HEK293 (cell line): ENCODE data around the gene CEP89.

Source experiments
- CTCF ChIA-PET: fragments of 350-600 bp; formaldehyde crosslinking; extraction: SDS; loops from one replicate; lab custom pipeline; 2021; ENCODE audit warnings: antibody characterized with exemption; lab: Yijun Ruan, JAX
- POLR2A ChIA-PET: fragments of 300-600 bp; formaldehyde crosslinking; extraction: SDS; loops from one replicate; lab custom pipeline; 2020; ENCODE audit warnings: antibody characterized with exemption, inconsistent platforms; lab: Yijun Ruan, JAX
- H3K27ac ChIP-seq: fragments of 200-500 bp; sonication (Bioruptor generic); 2 replicates; pipeline ENCODE4 v1.5.1; 2014; ENCODE audit warnings: low read depth, low read length, control low read depth, inconsistent platforms; ENCODE audit errors: extremely low read depth
- H3K36me3 ChIP-seq, 2 experiments: fragments of 200-500 bp in 1 of 2; sonication (Bioruptor generic) in 1 of 2; 1 replicate in 1 of 2; 2 replicates in 1 of 2; pipeline ENCODE4 v1.5.1; 2014 to 2017; ENCODE audit warnings: inconsistent platforms in 2 of 2, low read length in 2 of 2; ENCODE audit not compliant: control insufficient read depth in 2 of 2, insufficient read depth in 1 of 2
- H3K4me1 ChIP-seq: fragments of 200-500 bp; sonication (Bioruptor generic); 2 replicates; pipeline ENCODE4 v1.5.1; 2014; ENCODE audit warnings: mild to moderate bottlenecking, low read length, inconsistent platforms; ENCODE audit not compliant: control insufficient read depth, insufficient read depth
- H3K4me3 ChIP-seq: 2 replicates; pipeline ENCODE4 v1.5.1; 2011; ENCODE audit warnings: low read depth, mild to moderate bottlenecking, control low read depth, low read length, moderate library complexity
- H3K9me3 ChIP-seq: fragments of 200-500 bp; sonication (Bioruptor generic); 2 replicates; pipeline ENCODE4 v1.5.1; 2014; ENCODE audit warnings: low read depth, low read length, inconsistent platforms; ENCODE audit not compliant: control insufficient read depth, insufficient read depth
- SCRT2 ChIP-seq: fragments of 450-650 bp; formaldehyde crosslinking; IDR thresholded peaks from 2 replicates; pipeline ENCODE4 v1.5.1; 2016; ENCODE audit warnings: missing biosample characterization, missing genetic modification characterization
- SP2 ChIP-seq: fragments of 450-650 bp; formaldehyde crosslinking; IDR thresholded peaks from 2 replicates; pipeline ENCODE4 v1.5.1; 2016; ENCODE audit warnings: missing biosample characterization, missing genetic modification characterization
- YY2 ChIP-seq: fragments of 450-650 bp; formaldehyde crosslinking; IDR thresholded peaks from 2 replicates; pipeline ENCODE4 v1.5.1; 2016; ENCODE audit warnings: missing biosample characterization, missing genetic modification characterization
- ZBTB48 ChIP-seq: fragments of 450-650 bp; formaldehyde crosslinking; IDR thresholded peaks from 2 replicates; pipeline ENCODE4 v1.5.1; 2016; ENCODE audit warnings: missing biosample characterization, missing genetic modification characterization
- ZNF341 ChIP-seq: fragments of 450-650 bp; formaldehyde crosslinking; IDR thresholded peaks from 2 replicates; pipeline ENCODE4; 2016; ENCODE audit warnings: low read depth, missing biosample characterization, missing genetic modification characterization
- ZNF404 ChIP-seq: fragments of 450-650 bp; formaldehyde crosslinking; IDR thresholded peaks from 2 replicates; pipeline ENCODE4 v1.5.1; 2017; ENCODE audit warnings: missing biosample characterization, missing genetic modification characterization
- ZNF561 ChIP-seq: fragments of 450-650 bp; IDR thresholded peaks from 2 replicates; pipeline ENCODE4 v1.5.1; 2018; ENCODE audit warnings: missing biosample characterization, missing genetic modification characterization, borderline replicate concordance
- ZNF670 ChIP-seq: fragments of 450-650 bp; formaldehyde crosslinking; IDR thresholded peaks from 2 replicates; pipeline ENCODE4 v1.5.1; 2016; ENCODE audit warnings: missing biosample characterization, missing genetic modification characterization, low read depth
- ZNF768 ChIP-seq: fragments of 450-650 bp; formaldehyde crosslinking; IDR thresholded peaks from 2 replicates; pipeline ENCODE4 v1.5.1; 2018; ENCODE audit warnings: missing biosample characterization, mild to moderate bottlenecking, missing genetic modification characterization
- TF ChIP-seq, protein P1 (sequence below): fragments of 450-650 bp; formaldehyde crosslinking; conservative IDR thresholded peaks from 2 replicates; pipeline ENCODE4 v1.5.1; 2016; ENCODE audit warnings: low read depth, missing biosample characterization, missing genetic modification characterization
- TF ChIP-seq, protein P2 (sequence below): fragments of 450-650 bp; formaldehyde crosslinking; IDR thresholded peaks from 2 replicates; pipeline ENCODE4 v1.5.1; 2016; ENCODE audit warnings: missing biosample characterization, missing genetic modification characterization
- TF ChIP-seq, protein P3 (sequence below): fragments of 450-650 bp; formaldehyde crosslinking; IDR thresholded peaks from 2 replicates; pipeline ENCODE4 v1.5.1; 2016; ENCODE audit warnings: missing biosample characterization, missing genetic modification characterization, borderline replicate concordance
- TF ChIP-seq, protein P4 (sequence below): fragments of 450-650 bp; formaldehyde crosslinking; IDR thresholded peaks from 2 replicates; pipeline ENCODE4 v1.5.1; 2016; ENCODE audit warnings: missing biosample characterization, missing genetic modification characterization
- TF ChIP-seq, protein P5 (sequence below): fragments of 450-650 bp; formaldehyde crosslinking; IDR thresholded peaks from 2 replicates; pipeline ENCODE4 v1.5.1; 2017; ENCODE audit warnings: missing biosample characterization, missing genetic modification characterization

CEP89 gene

DNA sequence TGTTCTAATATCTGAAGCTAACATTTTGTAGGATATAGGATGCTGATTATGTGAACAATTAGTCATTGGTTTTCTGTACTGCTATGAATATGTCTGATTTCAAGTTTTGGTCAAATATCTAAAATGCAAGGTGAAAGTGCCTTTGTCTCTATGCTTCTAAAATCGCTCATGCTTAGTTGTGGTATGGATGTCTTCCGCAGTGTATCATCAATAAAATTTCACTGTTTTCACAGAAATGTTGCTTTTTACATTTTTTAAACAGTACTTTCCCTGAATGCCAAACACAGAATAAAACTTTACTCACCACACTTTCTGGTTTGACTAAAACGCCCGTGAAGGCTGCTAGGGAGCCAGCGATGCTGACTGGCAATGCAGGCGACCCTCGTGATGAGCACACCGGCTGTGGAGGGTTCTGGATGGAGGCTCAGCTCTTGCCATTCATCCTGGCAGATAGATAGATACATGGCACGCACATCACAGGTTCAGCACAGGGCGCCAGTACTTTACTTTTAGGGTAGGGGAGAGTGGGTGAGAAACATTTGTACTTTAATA, 142.3 kb downstream of the CEP89 start:
- Histone ChIP-seq H3K9me3 (peaks cover 3% of the 10 kb centered on the region), H3K36me3 (no peaks in the 10 kb centered on the region), H3K4me1 (peaks cover 3% of the 10 kb centered on the region; the same call in 1 of the 2 replicates), H3K4me3 (no peak overlapping the region), H3K27ac (no peak overlapping the region)
- no peak for TF ChIP-seq ZNF768 (tag by site-specific recombination)
- TF ChIP-seq, protein P1, sequence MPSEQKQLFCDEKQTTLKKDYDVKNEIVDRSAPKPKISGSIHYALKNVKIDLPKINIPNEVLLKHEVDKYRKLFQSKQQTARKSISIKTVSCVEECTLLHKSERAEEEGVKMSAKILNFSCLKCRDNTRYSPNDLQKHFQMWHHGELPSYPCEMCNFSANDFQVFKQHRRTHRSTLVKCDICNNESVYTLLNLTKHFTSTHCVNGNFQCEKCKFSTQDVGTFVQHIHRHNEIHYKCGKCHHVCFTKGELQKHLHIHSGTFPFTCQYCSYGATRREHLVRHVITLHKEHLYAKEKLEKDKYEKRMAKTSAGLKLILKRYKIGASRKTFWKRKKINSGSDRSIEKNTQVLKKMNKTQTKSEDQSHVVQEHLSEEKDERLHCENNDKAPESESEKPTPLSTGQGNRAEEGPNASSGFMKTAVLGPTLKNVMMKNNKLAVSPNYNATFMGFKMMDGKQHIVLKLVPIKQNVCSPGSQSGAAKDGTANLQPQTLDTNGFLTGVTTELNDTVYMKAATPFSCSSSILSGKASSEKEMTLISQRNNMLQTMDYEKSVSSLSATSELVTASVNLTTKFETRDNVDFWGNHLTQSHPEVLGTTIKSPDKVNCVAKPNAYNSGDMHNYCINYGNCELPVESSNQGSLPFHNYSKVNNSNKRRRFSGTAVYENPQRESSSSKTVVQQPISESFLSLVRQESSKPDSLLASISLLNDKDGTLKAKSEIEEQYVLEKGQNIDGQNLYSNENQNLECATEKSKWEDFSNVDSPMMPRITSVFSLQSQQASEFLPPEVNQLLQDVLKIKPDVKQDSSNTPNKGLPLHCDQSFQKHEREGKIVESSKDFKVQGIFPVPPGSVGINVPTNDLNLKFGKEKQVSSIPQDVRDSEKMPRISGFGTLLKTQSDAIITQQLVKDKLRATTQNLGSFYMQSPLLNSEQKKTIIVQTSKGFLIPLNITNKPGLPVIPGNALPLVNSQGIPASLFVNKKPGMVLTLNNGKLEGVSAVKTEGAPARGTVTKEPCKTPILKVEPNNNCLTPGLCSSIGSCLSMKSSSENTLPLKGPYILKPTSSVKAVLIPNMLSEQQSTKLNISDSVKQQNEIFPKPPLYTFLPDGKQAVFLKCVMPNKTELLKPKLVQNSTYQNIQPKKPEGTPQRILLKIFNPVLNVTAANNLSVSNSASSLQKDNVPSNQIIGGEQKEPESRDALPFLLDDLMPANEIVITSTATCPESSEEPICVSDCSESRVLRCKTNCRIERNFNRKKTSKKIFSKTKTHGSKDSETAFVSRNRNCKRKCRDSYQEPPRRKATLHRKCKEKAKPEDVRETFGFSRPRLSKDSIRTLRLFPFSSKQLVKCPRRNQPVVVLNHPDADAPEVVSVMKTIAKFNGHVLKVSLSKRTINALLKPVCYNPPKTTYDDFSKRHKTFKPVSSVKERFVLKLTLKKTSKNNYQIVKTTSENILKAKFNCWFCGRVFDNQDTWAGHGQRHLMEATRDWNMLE (tag by site-specific recombination) = no peak
- no peak for TF ChIP-seq YY2
- no peak for TF ChIP-seq ZNF670 (tag by site-specific recombination)
- TF ChIP-seq, protein P2, sequence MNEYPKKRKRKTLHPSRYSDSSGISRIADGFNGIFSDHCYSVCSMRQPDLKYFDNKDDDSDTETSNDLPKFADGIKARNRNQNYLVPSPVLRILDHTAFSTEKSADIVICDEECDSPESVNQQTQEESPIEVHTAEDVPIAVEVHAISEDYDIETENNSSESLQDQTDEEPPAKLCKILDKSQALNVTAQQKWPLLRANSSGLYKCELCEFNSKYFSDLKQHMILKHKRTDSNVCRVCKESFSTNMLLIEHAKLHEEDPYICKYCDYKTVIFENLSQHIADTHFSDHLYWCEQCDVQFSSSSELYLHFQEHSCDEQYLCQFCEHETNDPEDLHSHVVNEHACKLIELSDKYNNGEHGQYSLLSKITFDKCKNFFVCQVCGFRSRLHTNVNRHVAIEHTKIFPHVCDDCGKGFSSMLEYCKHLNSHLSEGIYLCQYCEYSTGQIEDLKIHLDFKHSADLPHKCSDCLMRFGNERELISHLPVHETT (tag by site-specific recombination) = no peak
- TF ChIP-seq SP2 = no peak
- no peak for TF ChIP-seq ZNF404 (tag by site-specific recombination)
- no peak for TF ChIP-seq ZNF561 (tag by site-specific recombination)
- TF ChIP-seq, protein P3, sequence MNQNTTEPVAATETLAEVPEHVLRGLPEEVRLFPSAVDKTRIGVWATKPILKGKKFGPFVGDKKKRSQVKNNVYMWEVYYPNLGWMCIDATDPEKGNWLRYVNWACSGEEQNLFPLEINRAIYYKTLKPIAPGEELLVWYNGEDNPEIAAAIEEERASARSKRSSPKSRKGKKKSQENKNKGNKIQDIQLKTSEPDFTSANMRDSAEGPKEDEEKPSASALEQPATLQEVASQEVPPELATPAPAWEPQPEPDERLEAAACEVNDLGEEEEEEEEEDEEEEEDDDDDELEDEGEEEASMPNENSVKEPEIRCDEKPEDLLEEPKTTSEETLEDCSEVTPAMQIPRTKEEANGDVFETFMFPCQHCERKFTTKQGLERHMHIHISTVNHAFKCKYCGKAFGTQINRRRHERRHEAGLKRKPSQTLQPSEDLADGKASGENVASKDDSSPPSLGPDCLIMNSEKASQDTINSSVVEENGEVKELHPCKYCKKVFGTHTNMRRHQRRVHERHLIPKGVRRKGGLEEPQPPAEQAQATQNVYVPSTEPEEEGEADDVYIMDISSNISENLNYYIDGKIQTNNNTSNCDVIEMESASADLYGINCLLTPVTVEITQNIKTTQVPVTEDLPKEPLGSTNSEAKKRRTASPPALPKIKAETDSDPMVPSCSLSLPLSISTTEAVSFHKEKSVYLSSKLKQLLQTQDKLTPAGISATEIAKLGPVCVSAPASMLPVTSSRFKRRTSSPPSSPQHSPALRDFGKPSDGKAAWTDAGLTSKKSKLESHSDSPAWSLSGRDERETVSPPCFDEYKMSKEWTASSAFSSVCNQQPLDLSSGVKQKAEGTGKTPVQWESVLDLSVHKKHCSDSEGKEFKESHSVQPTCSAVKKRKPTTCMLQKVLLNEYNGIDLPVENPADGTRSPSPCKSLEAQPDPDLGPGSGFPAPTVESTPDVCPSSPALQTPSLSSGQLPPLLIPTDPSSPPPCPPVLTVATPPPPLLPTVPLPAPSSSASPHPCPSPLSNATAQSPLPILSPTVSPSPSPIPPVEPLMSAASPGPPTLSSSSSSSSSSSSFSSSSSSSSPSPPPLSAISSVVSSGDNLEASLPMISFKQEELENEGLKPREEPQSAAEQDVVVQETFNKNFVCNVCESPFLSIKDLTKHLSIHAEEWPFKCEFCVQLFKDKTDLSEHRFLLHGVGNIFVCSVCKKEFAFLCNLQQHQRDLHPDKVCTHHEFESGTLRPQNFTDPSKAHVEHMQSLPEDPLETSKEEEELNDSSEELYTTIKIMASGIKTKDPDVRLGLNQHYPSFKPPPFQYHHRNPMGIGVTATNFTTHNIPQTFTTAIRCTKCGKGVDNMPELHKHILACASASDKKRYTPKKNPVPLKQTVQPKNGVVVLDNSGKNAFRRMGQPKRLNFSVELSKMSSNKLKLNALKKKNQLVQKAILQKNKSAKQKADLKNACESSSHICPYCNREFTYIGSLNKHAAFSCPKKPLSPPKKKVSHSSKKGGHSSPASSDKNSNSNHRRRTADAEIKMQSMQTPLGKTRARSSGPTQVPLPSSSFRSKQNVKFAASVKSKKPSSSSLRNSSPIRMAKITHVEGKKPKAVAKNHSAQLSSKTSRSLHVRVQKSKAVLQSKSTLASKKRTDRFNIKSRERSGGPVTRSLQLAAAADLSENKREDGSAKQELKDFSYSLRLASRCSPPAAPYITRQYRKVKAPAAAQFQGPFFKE (tag by site-specific recombination) = no peak
- TF ChIP-seq ZNF341 (tag by site-specific recombination) = no peak
- TF ChIP-seq, protein P4, sequence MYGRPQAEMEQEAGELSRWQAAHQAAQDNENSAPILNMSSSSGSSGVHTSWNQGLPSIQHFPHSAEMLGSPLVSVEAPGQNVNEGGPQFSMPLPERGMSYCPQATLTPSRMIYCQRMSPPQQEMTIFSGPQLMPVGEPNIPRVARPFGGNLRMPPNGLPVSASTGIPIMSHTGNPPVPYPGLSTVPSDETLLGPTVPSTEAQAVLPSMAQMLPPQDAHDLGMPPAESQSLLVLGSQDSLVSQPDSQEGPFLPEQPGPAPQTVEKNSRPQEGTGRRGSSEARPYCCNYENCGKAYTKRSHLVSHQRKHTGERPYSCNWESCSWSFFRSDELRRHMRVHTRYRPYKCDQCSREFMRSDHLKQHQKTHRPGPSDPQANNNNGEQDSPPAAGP = no peak
- TF ChIP-seq SCRT2 = no peak
- TF ChIP-seq ZBTB48 (tag by site-specific recombination) = no peak
- TF ChIP-seq, protein P5, sequence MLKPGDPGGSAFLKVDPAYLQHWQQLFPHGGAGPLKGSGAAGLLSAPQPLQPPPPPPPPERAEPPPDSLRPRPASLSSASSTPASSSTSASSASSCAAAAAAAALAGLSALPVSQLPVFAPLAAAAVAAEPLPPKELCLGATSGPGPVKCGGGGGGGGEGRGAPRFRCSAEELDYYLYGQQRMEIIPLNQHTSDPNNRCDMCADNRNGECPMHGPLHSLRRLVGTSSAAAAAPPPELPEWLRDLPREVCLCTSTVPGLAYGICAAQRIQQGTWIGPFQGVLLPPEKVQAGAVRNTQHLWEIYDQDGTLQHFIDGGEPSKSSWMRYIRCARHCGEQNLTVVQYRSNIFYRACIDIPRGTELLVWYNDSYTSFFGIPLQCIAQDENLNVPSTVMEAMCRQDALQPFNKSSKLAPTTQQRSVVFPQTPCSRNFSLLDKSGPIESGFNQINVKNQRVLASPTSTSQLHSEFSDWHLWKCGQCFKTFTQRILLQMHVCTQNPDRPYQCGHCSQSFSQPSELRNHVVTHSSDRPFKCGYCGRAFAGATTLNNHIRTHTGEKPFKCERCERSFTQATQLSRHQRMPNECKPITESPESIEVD (tag by site-specific recombination) = no peak
- ChIA-PET CTCF (interaction anchor here (0.6 to 1.4 kb wide), 3 partner anchors 9 to 1077 kb away, joined by 3 to 6 read pairs (median 3); no protein-coding TSS in a partner anchor), POLR2A (no interaction called here)
